GM12872 (cell line): ENCODE results near the gene PDE4B.

Source experiments
- CTCF ChIP-seq: IDR thresholded peaks from 3 replicates; pipeline ENCODE4 v1.5.1; 2011; ENCODE audit warnings: low read depth, mild to moderate bottlenecking, low read length, moderate library complexity; ENCODE audit not compliant: insufficient read depth

PDE4B gene

GRCh38 chr1:66300972-66301451, 508.3 kb downstream of the PDE4B start:
- no peak for TF ChIP-seq CTCF

- TF ChIP-seq CTCF: no peak
Observed at GRCh38 chr1:66302184-66302742, 509.6 kb downstream of the PDE4B start.

- TF ChIP-seq CTCF: no peak
Observed at GRCh38 chr1:66302815-66303214, 510.1 kb downstream of the PDE4B start.

- no peak for TF ChIP-seq CTCF
Observed at GRCh38 chr1:66303646-66304045, 511.0 kb downstream of the PDE4B start.

GRCh38 chr1:66304128-66304527, 511.4 kb downstream of the PDE4B start:
- no peak for TF ChIP-seq CTCF

- TF ChIP-seq CTCF: no peak
Observed at GRCh38 chr1:66305927-66306326, 513.2 kb downstream of the PDE4B start.

GRCh38 chr1:66309006-66309741, 516.5 kb downstream of the PDE4B start:
- TF ChIP-seq CTCF: no peak
